Liver (tissue), 9 donors: ENCODE results near the gene CLBA1. TPM values are rescaled to one million over a fixed set of nuclear protein-coding genes. Genes with fewer than 3 reads are reported as not detected.

Source experiments
- DNase-seq: peaks from one replicate; pipeline ENCODE4 v3.0.0-alpha.2; 2017; ENCODE audit warnings: low spot score
- H3K27ac ChIP-seq, 2 donors: one replicate each; pipeline ENCODE4 v1.7.0; 2013; ENCODE audit warnings: inconsistent platforms in 2 of 2, low read length in 2 of 2, control low read depth in 1 of 2, low read depth in 1 of 2, mild to moderate bottlenecking in 1 of 2
- H3K27me3 ChIP-seq, 4 donors: one replicate each; pipeline versions ENCODE4 v1.6.1 to v1.7.0; 2013; ENCODE audit warnings: low read length in 3 of 4, inconsistent platforms in 1 of 4, mild to moderate bottlenecking in 1 of 4, moderate library complexity in 1 of 4; ENCODE audit not compliant: control insufficient read depth in 4 of 4, insufficient read depth in 4 of 4
- H3K36me3 ChIP-seq, 4 donors: one replicate each; pipeline versions ENCODE4 v1.6.1 to v1.7.0; 2013; ENCODE audit warnings: low read length in 3 of 4, mild to moderate bottlenecking in 3 of 4, low read depth in 1 of 4, moderate library complexity in 1 of 4; ENCODE audit not compliant: control insufficient read depth in 4 of 4, insufficient read depth in 3 of 4
- H3K4me1 ChIP-seq, 4 donors: one replicate each; pipeline versions ENCODE4 v1.6.1 to v1.7.0; 2013; ENCODE audit warnings: low read length in 3 of 4, mild to moderate bottlenecking in 3 of 4, moderate library complexity in 1 of 4; ENCODE audit not compliant: control insufficient read depth in 4 of 4, insufficient read depth in 4 of 4
- H3K4me3 ChIP-seq, 3 donors: one replicate each; pipeline versions ENCODE4 v1.6.1 to v1.7.0; 2013; ENCODE audit warnings: low read length in 3 of 3, control low read depth in 1 of 3, low read depth in 1 of 3, mild to moderate bottlenecking in 1 of 3
- H3K9ac ChIP-seq, 2 donors: one replicate each; pipeline ENCODE4 v1.7.0; 2013; ENCODE audit warnings: low read length in 2 of 2, mild to moderate bottlenecking in 2 of 2, moderate library complexity in 2 of 2, control low read depth in 1 of 2, low read depth in 1 of 2
- H3K9me3 ChIP-seq, 4 donors: one replicate each; pipeline versions ENCODE4 v1.6.1 to v1.7.0; 2013; ENCODE audit warnings: low read length in 3 of 4; ENCODE audit not compliant: control insufficient read depth in 4 of 4
- ATF3 ChIP-seq: IDR thresholded peaks from 2 replicates; pipeline ENCODE4 v1.6.1; 2016; ENCODE audit warnings: antibody characterized with exemption
- EGR1 ChIP-seq, 2 donors: IDR thresholded peaks; 2 replicates each; pipeline ENCODE4 v1.6.1; 2016 to 2018; ENCODE audit warnings: antibody characterized with exemption in 2 of 2, low read depth in 2 of 2
- FOXA1 ChIP-seq: IDR thresholded peaks from 2 replicates; pipeline ENCODE4 v1.6.1; 2016; ENCODE audit warnings: antibody characterized with exemption
- FOXA2 ChIP-seq: IDR thresholded peaks from 2 replicates; pipeline ENCODE4 v1.6.1; 2016; ENCODE audit warnings: antibody characterized with exemption
- GABPA ChIP-seq, 2 donors: IDR thresholded peaks in 1 of 2; conservative IDR thresholded peaks in 1 of 2; 2 replicates each; pipeline ENCODE4 v1.6.1; 2016; ENCODE audit warnings: antibody characterized with exemption in 2 of 2, mild to moderate bottlenecking in 1 of 2, moderate library complexity in 1 of 2
- HNF4A ChIP-seq, 2 donors: conservative IDR thresholded peaks; 2 replicates each; pipeline ENCODE4 v1.6.1; 2016; ENCODE audit warnings: antibody characterized with exemption in 2 of 2, mild to moderate bottlenecking in 2 of 2
- HNF4G ChIP-seq: IDR thresholded peaks from 2 replicates; pipeline ENCODE4 v1.6.1; 2016; ENCODE audit warnings: antibody characterized with exemption
- JUND ChIP-seq, 2 donors: IDR thresholded peaks; 2 replicates each; pipeline ENCODE4 v1.6.1; 2016; ENCODE audit warnings: antibody characterized with exemption in 2 of 2
- MAX ChIP-seq: IDR thresholded peaks from 2 replicates; pipeline ENCODE4 v1.6.1; 2016; ENCODE audit warnings: antibody characterized with exemption
- NR2F2 ChIP-seq: IDR thresholded peaks from 2 replicates; pipeline ENCODE4 v1.6.1; 2016; ENCODE audit warnings: antibody characterized with exemption
- RAD21 ChIP-seq, 2 donors: IDR thresholded peaks; 2 replicates each; pipeline ENCODE4 v1.6.1; 2016; ENCODE audit warnings: antibody characterized with exemption in 2 of 2, mild to moderate bottlenecking in 2 of 2
- RXRA ChIP-seq, 2 donors: IDR thresholded peaks; 2 replicates each; pipeline ENCODE4 v1.6.1; 2017 to 2018; ENCODE audit warnings: antibody characterized with exemption in 2 of 2, mild to moderate bottlenecking in 1 of 2
- SP1 ChIP-seq: IDR thresholded peaks from 2 replicates; pipeline ENCODE4 v1.6.1; 2018; ENCODE audit warnings: antibody characterized with exemption, mild to moderate bottlenecking
- TAF1 ChIP-seq: conservative IDR thresholded peaks from 2 replicates; pipeline ENCODE4 v1.6.1; 2016; ENCODE audit warnings: antibody characterized with exemption, mild to moderate bottlenecking
- YY1 ChIP-seq: IDR thresholded peaks from 2 replicates; pipeline ENCODE4 v1.6.1; 2016; ENCODE audit warnings: antibody characterized with exemption, mild to moderate bottlenecking
- ZBTB33 ChIP-seq: IDR thresholded peaks from 2 replicates; pipeline ENCODE4 v1.6.1; 2016; ENCODE audit warnings: antibody characterized with exemption
- WGBS: extraction: QIAGEN DNeasy Blood & Tissue Kit; methylation state at CpG from one replicate; pipeline ENCODE4 v1.1.7; 2013; 5-methylcytosine and 5-hydroxymethylcytosine counted together
- polyA plus RNA-seq, 2 donors: library from polyadenylated mRNA; stranded (reverse) in 1 of 2; unstranded in 1 of 2; fragments of 200-250 nt in 1 of 2; fragments of >200 nt in 1 of 2; fragmentation: Nextera tagmentation in 1 of 2; extraction: Ambion mirVana in 1 of 2; gene quantifications; one replicate each; pipeline versions ENCODE4 v1.2.1 to v1.2.3, GENCODE V29; 2013 to 2015
- total RNA-seq, 2 donors: library from RNA; depleted of rRNA; stranded (reverse); fragments of >200 nt; gene quantifications; one replicate each; pipeline ENCODE4 v1.2.3, GENCODE V29; 2014
- TF ChIP-seq, protein P1 (sequence below): IDR thresholded peaks from 2 replicates; pipeline ENCODE4 v1.6.1; 2016; ENCODE audit warnings: antibody characterized with exemption, mild to moderate bottlenecking
- TF ChIP-seq, protein P2 (sequence below): fragments of 150-350 bp; IDR thresholded peaks from 2 replicates; pipeline ENCODE4 v1.5.1; 2017; ENCODE audit warnings: improper control_type of control experiment, low read depth, low read length; ENCODE audit not compliant: missing input control
- donor health status: healthy.
- donor health status: healthy.
- donor health status: healthy.
- donor health status: healthy.
- donor health status: healthy.

Gene CLBA1
- total and polyA plus RNA-seq, 4 donors: 0.98 to 3.9 (median 2.3) TPM

DNA sequence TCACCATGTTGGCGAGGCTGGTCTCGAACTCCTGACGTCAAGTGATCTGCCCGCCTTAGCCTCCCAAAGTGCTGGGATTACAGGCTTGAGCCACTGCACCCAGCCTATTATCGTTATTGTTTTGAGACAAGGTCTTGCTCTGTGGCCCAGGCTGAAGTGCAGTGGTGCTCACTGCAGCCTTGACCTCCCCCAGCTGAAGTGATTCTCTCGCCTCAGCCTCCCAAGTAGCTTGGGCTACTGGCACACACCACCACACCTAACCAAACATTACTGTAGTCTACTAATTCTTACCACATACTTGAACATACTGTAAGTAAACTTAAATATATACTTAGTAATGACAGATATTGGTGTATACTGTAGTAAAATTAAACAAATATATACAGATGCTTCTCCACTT is 39.8 kb downstream of the CLBA1 start:
- Histone ChIP-seq H3K9ac (no peak overlapping the region), H3K27me3 (no peaks in the 10 kb centered on the region), H3K4me3 (no peak overlapping the region), H3K4me1 (peaks cover 5 to 10% (median 8%) of the 10 kb centered on the region in 4 donors), H3K9me3 (no peaks in the 10 kb centered on the region), H3K27ac (no peak overlapping the region), H3K36me3 (no peaks in the 10 kb centered on the region)
- TF ChIP-seq JUND (IDR thresholded peaks at IDR 0.05) (no peak), HNF4A (conservative IDR thresholded peaks at IDR 0.05) (no peak), MAX (no peak), SP1 (no peak), RXRA (IDR thresholded peaks at IDR 0.05) (no peak), HNF4G (no peak), YY1 (no peak), TAF1 (no peak), EGR1 (IDR thresholded peaks at IDR 0.05; ENCODE audit: low read depth in 2 of 2) (no peak), FOXA1 (no peak), RAD21 (IDR thresholded peaks at IDR 0.05) (no peak), ATF3 (no peak), NR2F2 (no peak), GABPA (IDR thresholded peaks at IDR 0.05 in 1 of 2, conservative IDR thresholded peaks at IDR 0.05 in 1 of 2) (no peak), FOXA2 (no peak), ZBTB33 (no peak)
- TF ChIP-seq, protein P1, sequence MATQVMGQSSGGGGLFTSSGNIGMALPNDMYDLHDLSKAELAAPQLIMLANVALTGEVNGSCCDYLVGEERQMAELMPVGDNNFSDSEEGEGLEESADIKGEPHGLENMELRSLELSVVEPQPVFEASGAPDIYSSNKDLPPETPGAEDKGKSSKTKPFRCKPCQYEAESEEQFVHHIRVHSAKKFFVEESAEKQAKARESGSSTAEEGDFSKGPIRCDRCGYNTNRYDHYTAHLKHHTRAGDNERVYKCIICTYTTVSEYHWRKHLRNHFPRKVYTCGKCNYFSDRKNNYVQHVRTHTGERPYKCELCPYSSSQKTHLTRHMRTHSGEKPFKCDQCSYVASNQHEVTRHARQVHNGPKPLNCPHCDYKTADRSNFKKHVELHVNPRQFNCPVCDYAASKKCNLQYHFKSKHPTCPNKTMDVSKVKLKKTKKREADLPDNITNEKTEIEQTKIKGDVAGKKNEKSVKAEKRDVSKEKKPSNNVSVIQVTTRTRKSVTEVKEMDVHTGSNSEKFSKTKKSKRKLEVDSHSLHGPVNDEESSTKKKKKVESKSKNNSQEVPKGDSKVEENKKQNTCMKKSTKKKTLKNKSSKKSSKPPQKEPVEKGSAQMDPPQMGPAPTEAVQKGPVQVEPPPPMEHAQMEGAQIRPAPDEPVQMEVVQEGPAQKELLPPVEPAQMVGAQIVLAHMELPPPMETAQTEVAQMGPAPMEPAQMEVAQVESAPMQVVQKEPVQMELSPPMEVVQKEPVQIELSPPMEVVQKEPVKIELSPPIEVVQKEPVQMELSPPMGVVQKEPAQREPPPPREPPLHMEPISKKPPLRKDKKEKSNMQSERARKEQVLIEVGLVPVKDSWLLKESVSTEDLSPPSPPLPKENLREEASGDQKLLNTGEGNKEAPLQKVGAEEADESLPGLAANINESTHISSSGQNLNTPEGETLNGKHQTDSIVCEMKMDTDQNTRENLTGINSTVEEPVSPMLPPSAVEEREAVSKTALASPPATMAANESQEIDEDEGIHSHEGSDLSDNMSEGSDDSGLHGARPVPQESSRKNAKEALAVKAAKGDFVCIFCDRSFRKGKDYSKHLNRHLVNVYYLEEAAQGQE: no peak
- TF ChIP-seq, protein P2, sequence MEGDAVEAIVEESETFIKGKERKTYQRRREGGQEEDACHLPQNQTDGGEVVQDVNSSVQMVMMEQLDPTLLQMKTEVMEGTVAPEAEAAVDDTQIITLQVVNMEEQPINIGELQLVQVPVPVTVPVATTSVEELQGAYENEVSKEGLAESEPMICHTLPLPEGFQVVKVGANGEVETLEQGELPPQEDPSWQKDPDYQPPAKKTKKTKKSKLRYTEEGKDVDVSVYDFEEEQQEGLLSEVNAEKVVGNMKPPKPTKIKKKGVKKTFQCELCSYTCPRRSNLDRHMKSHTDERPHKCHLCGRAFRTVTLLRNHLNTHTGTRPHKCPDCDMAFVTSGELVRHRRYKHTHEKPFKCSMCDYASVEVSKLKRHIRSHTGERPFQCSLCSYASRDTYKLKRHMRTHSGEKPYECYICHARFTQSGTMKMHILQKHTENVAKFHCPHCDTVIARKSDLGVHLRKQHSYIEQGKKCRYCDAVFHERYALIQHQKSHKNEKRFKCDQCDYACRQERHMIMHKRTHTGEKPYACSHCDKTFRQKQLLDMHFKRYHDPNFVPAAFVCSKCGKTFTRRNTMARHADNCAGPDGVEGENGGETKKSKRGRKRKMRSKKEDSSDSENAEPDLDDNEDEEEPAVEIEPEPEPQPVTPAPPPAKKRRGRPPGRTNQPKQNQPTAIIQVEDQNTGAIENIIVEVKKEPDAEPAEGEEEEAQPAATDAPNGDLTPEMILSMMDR: no peak
- DNase-seq: no peak
- 95% methylated on average over 6 of the region's 6 CpGs for WGBS
